Measurements from ENCODE around the gene MKRN2. TPM values are rescaled to one million over a fixed set of nuclear protein-coding genes. Genes with fewer than 3 reads are reported as not detected.

Gene MKRN2
- total and polyA plus RNA-seq, 2 of the 4 experiments (the other 2 are of a cell fraction) = 44.4 to 65.6 TPM

GRCh38 chr3:12627370-12627769 lies 70.5 kb downstream of the MKRN2 start:
- CTCF ChIA-PET = no interaction called here

More at GRCh38 chr3:12627370-12627769, 70.5 kb downstream of the MKRN2 start:
- Histone ChIP-seq H3K27ac (ENCODE audit: insufficient read depth, low read length) (no peak overlapping the region), H3K4me1 (ENCODE audit: control insufficient read depth, insufficient read depth, low read length) (peaks cover 12% of the 10 kb centered on the region), H2BK5ac (ENCODE audit: low read depth, low read length, poor library complexity, severe bottlenecking) (no peak overlapping the region), H2AFZ (replicated peaks; ENCODE audit: low read length, poor library complexity) (no peak overlapping the region), H4K91ac (ENCODE audit: insufficient read depth, low read depth, low read length) (no peak overlapping the region), H3K4me3 (ENCODE audit: insufficient read depth, low read depth, low read length) (no peak overlapping the region), H4K5ac (ENCODE audit: low read depth, low read length) (no peak overlapping the region), H3K14ac (replicated peaks; ENCODE audit: low read depth, low read length) (no peak overlapping the region), H2AK9ac (replicated peaks; ENCODE audit: low read depth, low read length, poor library complexity) (no peak overlapping the region), H3K9me3 (ENCODE audit: control insufficient read depth, insufficient read depth, low read length) (no peaks in the 10 kb centered on the region), H2BK120ac (ENCODE audit: low read depth, low read length) (no peak overlapping the region), H3K23ac (ENCODE audit: low read depth, low read length) (no peak overlapping the region), H2BK20ac (ENCODE audit: low read depth, low read length) (no peak overlapping the region), H3K56ac (ENCODE audit: extremely low read depth, insufficient read depth, low read length) (no peak overlapping the region), H3K4me2 (ENCODE audit: low read depth, low read length) (no peak overlapping the region), H4K8ac (ENCODE audit: low read depth in 2 of 2, low read length in 2 of 2) (no peak overlapping the region), H4K20me1 (ENCODE audit: insufficient read depth, low read length) (peaks cover 91% of the 10 kb centered on the region), H2AK5ac (ENCODE audit: low read depth, low read length) (no peak overlapping the region), H3K18ac (ENCODE audit: low read depth, low read length) (no peak overlapping the region), H3K4ac (ENCODE audit: low read depth, low read length) (no peak overlapping the region), H3K79me1 (ENCODE audit: low read depth in 1 of 2, low read length in 2 of 2) (peaks cover 16 to 64% of the 10 kb centered on the region in 2 experiments), H3K9me1 (ENCODE audit: insufficient read depth, low read length) (peaks cover 20% of the 10 kb centered on the region), H3K9ac (ENCODE audit: low read depth, low read length) (no peak overlapping the region), H3K27me3 (ENCODE audit: control insufficient read depth, insufficient read depth, low read length) (no peaks in the 10 kb centered on the region), H2BK15ac (ENCODE audit: low read depth, low read length) (no peak overlapping the region), H3K36me3 (ENCODE audit: control insufficient read depth, insufficient read depth, low read length) (no peaks in the 10 kb centered on the region)
- in situ Hi-C loops (cut with MboI; ENCODE audit: low sequenced_read_pairs) = no loop called here
- DNase-seq (no peak), ATAC-seq (ENCODE audit: low read depth) (no peak)
- POLR2A ChIA-PET (ENCODE audit: unreplicated experiment) = no interaction called here
- intact Hi-C loops (cut with micrococcal nuclease) = no loop called here
- WGBS, 2 experiments (ENCODE audit: extremely low coverage in 2 of 2, insufficient read length in 1 of 2) = no CpG with 5 or more reads among the region's 4 CpGs
- dilution Hi-C loops (cut with HindIII; ENCODE audit: low sequenced_read_pairs, unreplicated experiment) = no loop called here
- no TSS peak for BruUV-seq (replicated peaks)
- TF ChIP-seq SMC3 (IDR thresholded peaks at IDR 0.05; ENCODE audit: low read depth, low read length) (no peak), BHLHE40 (IDR thresholded peaks at IDR 0.05; ENCODE audit: low read depth, low read length) (no peak), RFX5 (IDR thresholded peaks at IDR 0.05; ENCODE audit: low read depth, low read length) (no peak)
- TF ChIP-seq, protein P1, sequence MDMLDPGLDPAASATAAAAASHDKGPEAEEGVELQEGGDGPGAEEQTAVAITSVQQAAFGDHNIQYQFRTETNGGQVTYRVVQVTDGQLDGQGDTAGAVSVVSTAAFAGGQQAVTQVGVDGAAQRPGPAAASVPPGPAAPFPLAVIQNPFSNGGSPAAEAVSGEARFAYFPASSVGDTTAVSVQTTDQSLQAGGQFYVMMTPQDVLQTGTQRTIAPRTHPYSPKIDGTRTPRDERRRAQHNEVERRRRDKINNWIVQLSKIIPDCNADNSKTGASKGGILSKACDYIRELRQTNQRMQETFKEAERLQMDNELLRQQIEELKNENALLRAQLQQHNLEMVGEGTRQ (IDR thresholded peaks at IDR 0.05; ENCODE audit: low read depth, low read length) = no peak

Data from IMR-90 (cell line).